Fibroblast of skin of left biceps (primary cell): ENCODE measurements around the gene LACRT.
"Not testable (repeated sequence)": the region's sequence is repeated elsewhere in the genome, so short reads cannot be mapped to it uniquely, and the experiment has no call there.

Experiments
- DNase-seq, 2 experiments: peaks; one replicate each; pipeline ENCODE4 v3.0.0-alpha.2; 2013; ENCODE audit warnings: low read depth in 2 of 2

Gene LACRT

GRCh38 chr12:54639112-54639511 is 4.4 kb upstream of the LACRT start:
- DNase-seq: not testable (repeated sequence)

- no peak for DNase-seq
These were observed 2.5 kb downstream of the LACRT start for GRCh38 chr12:54631988-54632728.

DNA sequence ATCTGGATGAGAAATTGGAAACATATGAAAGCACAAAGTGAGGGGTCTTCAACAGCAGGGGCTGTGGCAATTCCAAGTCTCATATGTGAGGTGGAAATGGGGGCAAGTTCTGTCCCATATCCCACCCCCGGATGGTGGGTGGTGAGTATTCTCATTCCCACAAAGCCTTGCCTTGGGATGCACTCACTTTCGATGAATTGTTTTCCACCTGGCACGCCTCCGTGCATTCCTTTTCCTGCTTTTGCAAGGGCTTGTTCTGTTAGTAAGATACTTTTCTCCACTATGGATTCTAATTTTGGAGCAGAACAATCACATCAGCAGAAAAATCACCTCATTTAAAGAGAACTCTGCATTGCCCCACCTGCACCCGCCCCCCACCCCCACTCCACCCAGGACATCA is 3.1 kb downstream of the LACRT start:
- DNase-seq: no peak

- no peak for DNase-seq
These were observed 4.8 kb downstream of the LACRT start for GRCh38 chr12:54629925-54630324.

DNA sequence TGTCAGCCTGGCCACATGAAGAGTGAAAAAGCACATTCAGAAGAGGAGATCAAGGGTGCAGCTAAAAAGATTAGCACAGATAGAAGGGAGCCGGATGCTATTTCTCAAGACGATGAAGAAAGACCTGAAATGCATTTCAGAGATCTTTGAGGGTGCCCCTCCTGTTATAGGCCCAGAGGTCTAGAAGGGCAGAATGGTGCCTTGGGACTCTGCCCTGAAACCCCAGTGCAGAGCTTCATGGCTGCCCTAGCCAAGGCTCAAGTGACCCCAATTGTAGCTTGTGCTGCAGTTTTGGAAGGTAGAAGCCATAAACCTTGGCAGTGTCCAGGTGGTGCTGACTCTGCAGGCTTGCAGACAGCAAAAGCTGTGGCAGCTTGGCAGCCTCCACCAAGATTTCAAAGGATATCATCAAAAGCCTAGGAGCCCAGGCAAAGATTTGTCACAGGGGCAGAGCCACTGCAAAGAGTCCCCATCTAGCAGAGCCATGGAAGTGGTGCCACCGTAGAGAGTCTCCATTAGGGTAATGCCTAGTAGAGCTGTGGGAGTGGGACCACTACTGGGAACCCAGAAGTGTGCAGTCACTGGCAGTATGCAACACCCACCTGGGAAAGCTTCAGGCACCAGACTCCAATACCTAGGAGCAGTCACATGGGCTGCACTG is 6.4 kb downstream of the LACRT start:
- DNase-seq: no peak

- no peak for DNase-seq
These were observed 7.4 kb downstream of the LACRT start for GRCh38 chr12:54627304-54627703.

DNA sequence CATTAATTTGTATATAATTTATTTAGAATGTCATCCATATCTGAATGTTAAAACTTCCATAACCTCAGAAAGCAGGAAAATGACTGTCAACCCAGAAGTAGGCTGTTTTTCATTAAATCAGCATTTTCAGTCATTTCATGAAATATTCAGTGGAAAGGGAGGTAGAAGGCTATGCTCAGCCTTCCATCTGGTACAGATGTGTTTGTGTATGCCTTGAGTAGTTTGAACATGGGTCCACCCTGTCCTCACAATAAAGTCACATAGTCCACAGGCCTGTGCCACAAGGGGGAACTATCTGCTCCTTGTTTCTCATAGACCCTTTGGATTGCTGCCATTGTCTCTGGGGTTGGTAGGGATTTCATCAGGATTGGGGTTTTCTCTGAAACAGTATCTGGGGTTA is 9.1 kb downstream of the LACRT start:
- no peak for DNase-seq

DNA sequence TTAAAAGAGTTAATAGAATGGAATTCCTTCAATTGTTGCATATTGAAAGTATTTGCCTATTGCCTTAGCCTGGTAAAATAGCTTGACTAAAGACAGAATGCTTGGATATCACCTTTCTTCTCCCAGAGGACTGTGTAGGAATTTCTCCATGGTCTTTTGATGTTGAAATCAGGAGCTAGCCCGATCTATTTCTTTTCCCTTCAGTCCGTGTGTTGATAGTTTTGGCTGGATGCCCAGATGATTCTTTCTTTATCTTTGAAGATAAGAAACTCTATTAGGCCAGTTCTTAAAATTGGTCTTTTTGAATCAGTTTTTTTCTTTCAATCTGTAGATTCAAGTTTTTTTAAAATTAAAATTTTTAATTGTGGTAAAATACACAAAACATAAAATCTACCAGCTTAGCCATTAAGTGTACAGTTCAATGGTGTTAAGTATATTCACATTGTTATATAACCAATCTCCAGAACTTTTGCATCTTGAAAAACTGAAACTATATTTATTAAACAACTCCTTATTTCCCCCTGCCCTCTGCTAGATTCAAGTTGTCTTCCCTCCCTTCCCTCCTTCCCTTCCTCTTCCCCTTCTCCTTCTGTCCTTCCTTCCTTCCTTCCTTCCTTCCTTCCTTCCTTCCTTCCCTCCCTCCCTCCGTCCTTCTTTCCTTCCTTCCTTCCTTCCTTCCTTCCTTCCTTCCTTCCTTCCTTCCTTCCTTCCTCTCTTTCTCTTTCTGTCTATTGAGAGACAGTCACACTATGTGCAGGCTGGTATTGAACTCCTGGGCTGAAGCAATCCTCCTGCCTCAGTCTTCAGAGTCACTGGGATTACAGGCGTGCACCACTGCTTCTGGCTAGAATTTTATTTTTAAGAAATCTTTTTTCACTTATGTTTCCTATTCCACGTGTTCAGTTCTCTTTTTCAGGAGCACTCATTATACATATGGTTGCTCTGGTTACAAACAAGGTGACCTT is 10.1 kb downstream of the LACRT start:
- DNase-seq: no peak

DNA sequence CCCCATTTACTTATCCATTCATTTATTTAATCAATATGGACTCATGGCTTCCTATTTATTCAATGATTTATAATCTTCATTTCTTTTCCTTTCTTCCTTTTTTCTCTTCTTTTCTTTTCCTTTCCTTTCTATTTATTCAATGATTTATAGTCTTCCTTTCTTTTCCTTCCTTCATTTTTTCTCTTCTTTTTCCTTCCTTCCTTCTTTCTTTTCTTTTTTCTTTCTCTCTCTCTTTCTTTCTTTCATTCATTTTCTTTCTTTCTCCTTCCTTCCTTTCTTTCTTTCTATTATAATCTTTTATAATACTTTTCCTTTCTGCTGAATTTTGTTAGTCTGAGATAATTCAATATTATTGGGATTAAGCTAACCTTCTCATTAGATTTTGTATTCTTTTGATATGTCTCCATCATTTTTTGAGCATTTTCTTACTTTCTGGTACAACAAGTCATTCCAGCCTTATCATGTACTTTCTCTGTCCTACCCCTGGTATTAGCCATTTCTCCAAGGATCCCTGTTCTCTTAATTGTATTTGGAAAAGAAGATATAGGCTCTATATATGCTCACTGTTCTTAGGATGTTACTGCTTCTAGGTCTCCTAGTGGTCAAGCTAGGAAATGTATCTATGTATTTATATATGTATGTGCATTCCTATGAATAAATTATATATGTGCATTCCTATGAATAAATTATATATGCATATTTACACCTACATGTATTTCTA is 12.1 kb downstream of the LACRT start:
- DNase-seq: no peak

GRCh38 chr12:54616933-54617680 is 17.6 kb downstream of the LACRT start:
- DNase-seq: no peak

- no peak for DNase-seq
These were observed 22.4 kb downstream of the LACRT start for GRCh38 chr12:54612225-54612750.

DNA sequence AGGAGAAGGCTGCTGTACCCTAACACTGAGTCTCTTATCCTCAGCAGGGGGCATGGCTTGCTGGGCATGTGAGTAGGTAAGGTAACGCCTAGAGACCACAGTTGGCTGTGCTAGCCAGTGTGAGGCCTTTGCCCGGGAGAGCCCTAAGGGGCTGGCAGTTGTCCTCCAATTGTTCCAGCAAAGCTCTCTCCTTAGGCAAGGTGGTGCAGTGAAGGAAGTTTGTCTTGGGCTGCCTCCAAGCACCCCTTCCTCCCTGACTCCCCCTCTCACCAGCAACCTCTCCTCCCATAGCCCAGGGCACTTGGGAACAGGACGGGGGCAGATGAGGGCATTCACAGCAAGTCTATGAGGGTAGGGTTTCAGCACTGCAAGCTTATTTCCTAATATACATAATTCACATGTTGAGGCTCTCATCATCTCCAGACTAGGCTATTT is 23.0 kb downstream of the LACRT start:
- no peak for DNase-seq

DNA sequence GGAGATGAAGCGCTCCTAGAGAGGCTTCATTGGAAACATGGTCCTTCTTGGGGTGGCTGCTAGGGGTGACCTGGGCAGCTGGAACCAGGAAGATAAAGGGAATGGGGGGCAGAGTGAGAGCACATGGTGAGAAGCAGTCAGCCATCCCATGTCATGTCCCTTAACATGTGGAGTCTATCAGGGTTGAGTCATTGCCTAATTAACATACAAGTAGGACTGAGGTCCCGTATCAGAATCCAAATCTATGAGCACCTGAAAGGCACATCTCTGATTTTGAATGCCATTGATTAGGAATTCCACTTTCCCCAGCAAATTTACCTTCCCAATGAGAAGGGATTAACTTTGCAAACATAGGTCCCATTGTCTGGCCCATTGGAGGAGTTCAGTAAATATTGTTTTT is 25.9 kb downstream of the LACRT start:
- DNase-seq: no peak

DNA sequence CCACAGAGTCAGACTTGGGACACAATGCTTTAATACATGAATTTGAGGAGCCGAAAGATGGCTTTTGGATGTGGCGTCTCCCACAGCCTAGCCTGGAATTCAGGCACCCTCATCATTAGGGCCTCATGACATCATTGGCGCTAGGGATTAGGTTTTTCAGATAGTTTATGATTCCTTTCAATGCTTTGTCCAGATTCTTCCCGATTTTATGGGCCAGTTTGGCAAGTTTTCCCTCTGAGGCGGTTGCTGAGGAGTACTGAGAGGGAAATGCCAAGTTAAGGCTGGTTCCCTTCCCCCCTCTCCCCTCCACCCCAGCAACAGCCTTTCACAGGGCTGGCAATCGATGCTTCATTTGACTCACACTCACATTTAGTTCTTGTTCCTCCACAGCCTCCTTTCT is 26.5 kb downstream of the LACRT start:
- no peak for DNase-seq

GRCh38 chr12:54606556-54606955 is 28.1 kb downstream of the LACRT start:
- no peak for DNase-seq

GRCh38 chr12:54605138-54605970 is 29.3 kb downstream of the LACRT start:
- no peak for DNase-seq

GRCh38 chr12:54604436-54604835 is 30.3 kb downstream of the LACRT start:
- no peak for DNase-seq

DNA sequence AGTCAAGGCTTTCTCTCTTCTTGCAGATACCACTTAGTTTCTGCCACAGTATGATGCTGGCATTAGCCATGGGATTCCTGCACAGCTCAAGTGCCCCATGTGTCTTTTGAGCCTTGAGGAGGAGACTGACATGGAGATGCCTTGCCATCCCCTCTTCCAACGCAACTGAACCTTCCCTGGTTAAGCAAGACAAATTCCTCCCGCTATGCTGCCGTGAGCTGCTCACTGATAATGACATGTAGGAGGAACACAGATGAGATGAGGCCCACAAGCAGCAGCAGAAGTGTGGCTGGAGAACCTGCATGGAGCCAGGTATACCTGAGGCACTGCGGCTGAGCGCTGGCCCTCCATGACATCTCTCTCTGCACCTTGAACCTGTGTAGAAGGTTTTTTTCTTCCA is 30.8 kb downstream of the LACRT start:
- no peak for DNase-seq

DNA sequence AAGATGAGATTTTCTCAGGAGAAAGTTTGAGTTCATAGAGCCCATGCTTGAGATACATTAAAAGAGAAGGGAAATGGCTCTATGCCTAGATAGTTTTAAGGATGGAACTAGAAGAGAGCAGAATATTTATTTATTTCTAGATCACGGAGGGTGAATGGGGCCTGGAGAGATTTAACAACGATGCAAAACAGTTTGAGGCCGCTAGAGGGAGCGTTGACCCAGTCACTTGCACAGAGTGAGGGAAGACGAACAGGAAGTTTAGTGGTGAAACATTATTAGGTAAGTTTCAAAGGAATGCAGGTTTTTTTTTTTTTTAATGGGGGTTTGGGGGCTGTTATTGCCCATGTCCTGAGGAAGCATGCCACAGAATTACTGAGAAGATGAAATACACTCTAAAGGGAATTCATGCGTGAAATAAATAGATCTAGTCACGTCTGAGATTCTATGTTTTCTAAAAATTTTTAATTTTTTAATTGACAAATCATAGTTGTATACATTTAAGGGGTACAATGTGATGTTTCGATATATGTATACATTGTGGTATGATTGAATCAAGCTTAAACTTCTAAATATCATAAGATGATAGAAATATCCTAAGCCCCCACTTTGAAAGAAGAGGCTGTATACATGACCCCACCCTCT is 31.4 kb downstream of the LACRT start:
- peak; percentile 27 to 32 for DNase-seq
